T-helper 2 cell treated with Interferon-gamma antibody and Interleukin-4, amounts not matched to agents 100 ng/mL and 5 ng/mL, for 36 hours (primary cell): Measurements from ENCODE around the gene DOCK1. TPM values are rescaled to one million over a fixed set of nuclear protein-coding genes. Genes with fewer than 3 reads are reported as not detected.
"Not testable (repeated sequence)": the region's sequence is repeated elsewhere in the genome, so short reads cannot be mapped to it uniquely, and the experiment has no call there.

Source experiments
- intact Hi-C: fragments of 100-400 bp; cut with micrococcal nuclease; formaldehyde crosslinking; loops from one replicate; pipeline ENCODE4 v1.15.1; 2023
- total RNA-seq: library from RNA; stranded (reverse); gene quantifications from 2 replicates; pipeline ENCODE4 v1.2.3, GENCODE V29; 2022

Gene DOCK1
- total RNA-seq, 1 donor from 2014 or later, result 0.41 TPM

GRCh38 chr10:127265288-127265687 is 360.1 kb downstream of the DOCK1 start:
- intact Hi-C loops, result no loop called here

GRCh38 chr10:127266431-127266830 is 361.2 kb downstream of the DOCK1 start:
- intact Hi-C loops, result no loop called here

GRCh38 chr10:127267442-127267841 is 362.2 kb downstream of the DOCK1 start:
- intact Hi-C loops, result no loop called here

- intact Hi-C loops, result no loop called here
Measured at GRCh38 chr10:127272076-127272475, 366.8 kb downstream of the DOCK1 start.

- intact Hi-C loops, result no loop called here
Measured at GRCh38 chr10:127275272-127275671, 370.0 kb downstream of the DOCK1 start.

GRCh38 chr10:127275793-127276450 is 370.7 kb downstream of the DOCK1 start:
- intact Hi-C loops, result no loop called here

GRCh38 chr10:127276794-127277462 is 371.7 kb downstream of the DOCK1 start:
- intact Hi-C loops, result no loop called here

GRCh38 chr10:127278001-127278400 is 372.8 kb downstream of the DOCK1 start:
- intact Hi-C loops, result no loop called here

DNA sequence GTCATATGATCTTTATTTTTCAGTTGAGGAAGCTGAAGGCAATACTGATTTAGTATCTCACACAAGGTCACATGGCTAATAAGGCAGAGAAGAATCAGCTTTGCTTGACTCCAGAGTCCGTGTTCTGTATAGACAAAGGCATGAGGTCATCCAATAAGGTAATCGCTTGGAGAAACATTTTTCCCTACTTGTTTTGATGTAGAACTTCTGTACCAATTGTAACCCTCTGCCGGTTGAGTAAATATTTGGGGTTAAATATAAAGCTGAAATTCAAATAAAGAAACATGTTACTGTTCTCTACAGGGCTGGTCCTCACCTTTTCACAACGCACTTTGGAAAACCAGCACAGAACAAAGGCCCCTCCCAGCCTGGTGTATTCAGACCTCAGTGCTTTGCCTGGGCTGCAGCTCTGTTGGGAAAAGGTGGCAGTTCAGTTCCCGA is 374.1 kb downstream of the DOCK1 start:
- intact Hi-C loops, result no loop called here

- intact Hi-C loops, result no loop called here
Measured at GRCh38 chr10:127280446-127280845, 375.2 kb downstream of the DOCK1 start.

GRCh38 chr10:127283017-127283416 is 377.8 kb downstream of the DOCK1 start:
- intact Hi-C loops, result no loop called here

DNA sequence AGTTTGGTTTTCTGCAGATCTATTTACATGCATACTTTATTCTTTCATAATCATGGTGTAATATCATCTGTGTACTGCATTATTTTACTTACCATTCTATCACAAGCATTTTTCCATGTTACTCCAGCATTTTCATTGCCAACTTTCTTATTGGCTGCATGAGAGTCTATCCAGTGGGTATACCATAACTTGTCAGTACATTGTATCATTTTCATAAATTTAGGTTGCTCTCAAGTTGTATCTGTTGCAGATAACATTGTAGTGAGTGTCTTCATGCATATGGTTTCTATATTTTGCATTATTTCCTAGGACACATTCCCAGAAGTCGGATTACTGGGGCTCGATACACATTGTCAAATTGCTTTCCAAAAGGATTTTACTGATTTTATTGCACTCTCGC is 378.3 kb downstream of the DOCK1 start:
- intact Hi-C loops, result no loop called here

DNA sequence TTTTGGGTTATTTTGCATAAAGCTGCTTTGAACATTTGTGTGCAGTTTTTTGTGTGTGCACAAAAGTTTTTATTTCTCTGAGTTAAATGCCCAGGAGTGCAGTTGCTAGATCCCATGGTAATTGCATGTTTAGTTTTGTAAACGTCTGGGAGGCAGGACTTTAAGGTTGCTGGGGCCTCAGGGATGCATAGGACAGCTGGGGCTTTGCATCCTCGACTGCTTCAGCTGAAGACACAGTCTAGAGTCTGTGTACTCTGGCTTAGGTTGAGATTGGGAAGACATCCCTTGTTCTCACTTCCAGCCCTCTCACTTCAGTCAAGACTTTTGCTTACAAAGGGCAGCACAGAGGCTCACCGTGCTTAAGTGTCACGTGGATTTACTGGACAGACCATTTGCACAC is 385.6 kb downstream of the DOCK1 start:
- intact Hi-C loops, result no loop called here

- intact Hi-C loops, result no loop called here
Measured at GRCh38 chr10:127291329-127291728, 386.1 kb downstream of the DOCK1 start.

DNA sequence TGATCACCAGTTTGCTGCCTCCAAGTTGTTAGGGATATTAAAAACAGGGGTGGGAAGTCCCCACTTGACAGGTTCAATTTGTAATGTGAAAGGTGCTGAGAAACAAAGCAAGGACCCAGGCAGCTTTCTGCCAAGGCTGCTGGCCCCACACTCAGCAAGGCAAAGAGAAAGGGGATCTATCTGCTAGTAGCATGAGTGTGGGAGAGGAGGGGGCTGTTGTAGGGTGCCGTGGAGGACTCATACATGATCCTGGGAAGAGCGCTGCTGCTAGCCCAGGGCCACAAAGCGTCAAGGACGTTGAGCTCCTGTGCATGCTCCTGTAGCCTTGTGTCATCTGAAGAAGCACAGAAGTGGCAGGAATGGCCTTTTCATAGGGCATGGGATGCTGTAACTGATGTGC is 387.7 kb downstream of the DOCK1 start:
- intact Hi-C loops, result no loop called here

DNA sequence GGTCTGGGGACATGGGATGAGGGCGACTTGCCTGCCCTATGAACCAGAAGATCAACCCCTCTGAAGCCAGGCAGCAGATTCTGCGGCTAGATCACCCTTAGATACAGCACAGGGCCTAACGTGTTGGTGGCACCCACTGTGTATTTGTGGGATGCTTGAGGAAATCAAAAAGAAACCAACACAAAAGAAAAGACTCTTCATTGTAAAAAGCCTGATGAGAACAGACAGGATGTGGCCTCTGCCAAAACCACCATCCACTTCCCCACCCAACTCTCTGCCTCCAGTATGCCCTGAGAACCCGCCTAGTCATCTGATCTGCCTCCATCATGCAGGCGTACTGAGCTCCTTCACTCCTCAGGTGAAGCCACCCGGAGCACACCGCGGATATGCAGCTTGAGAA is 388.4 kb downstream of the DOCK1 start:
- intact Hi-C loops, result no loop called here

DNA sequence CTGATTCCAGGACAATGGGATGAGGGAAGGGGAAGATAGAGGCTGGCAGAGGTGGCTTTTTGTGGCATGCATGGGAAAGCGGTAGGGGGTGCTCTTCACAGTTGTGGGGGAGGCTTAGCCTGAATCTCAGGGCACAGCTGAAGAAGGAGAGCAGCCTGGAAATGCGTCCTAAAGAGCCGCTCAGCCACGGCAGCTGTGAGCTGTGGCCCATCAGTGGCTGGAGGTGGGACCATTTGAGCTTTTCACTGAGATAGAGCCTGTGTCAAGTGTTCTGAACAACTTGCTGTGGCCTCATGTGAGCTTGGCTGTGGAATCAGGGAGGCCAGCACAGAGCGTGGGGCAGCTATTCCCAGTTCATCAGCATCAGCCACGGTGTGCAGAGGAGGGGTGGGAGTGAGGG is 391.5 kb downstream of the DOCK1 start:
- intact Hi-C loops, result no loop called here

- intact Hi-C loops, result no loop called here
Measured at GRCh38 chr10:127298381-127298780, 393.2 kb downstream of the DOCK1 start.

- intact Hi-C loops, result not testable (repeated sequence)
Measured at GRCh38 chr10:127299192-127299591, 394.0 kb downstream of the DOCK1 start.

DNA sequence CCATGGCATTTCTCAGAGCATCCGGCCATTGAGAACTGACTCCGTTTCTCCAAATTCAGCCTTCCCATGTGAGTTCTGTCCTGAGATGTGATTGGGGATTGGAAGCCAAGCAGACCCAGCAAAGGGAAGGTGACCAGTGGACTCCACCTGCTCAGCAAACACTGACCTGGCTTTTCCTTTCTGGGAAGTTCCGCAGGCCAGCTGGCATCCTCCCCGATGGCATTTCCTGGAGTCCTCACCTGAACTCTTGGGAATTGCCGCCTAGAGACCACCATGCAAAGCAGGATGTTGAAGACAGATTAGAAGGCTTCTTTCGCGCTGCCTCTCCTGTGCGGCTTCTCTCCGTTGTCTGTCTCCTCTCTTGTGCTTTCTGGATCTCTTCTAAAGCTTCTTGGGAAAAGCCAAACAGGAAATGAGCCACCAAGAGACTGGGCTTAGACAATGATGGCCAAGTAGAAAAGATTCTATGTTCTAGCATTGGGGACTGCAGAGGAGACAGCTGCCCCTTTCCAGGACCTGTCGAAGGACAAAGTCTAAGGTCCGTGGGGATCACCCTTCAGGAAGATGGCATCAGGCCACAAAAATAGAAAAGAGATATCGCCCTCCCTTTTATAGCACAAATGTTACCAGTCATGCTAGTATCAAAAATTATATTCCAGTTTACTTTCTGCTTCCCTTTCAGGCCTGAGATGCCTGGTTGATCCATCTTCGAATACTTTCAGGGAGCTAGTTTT is 394.9 kb downstream of the DOCK1 start:
- intact Hi-C loops, result no loop called here

DNA sequence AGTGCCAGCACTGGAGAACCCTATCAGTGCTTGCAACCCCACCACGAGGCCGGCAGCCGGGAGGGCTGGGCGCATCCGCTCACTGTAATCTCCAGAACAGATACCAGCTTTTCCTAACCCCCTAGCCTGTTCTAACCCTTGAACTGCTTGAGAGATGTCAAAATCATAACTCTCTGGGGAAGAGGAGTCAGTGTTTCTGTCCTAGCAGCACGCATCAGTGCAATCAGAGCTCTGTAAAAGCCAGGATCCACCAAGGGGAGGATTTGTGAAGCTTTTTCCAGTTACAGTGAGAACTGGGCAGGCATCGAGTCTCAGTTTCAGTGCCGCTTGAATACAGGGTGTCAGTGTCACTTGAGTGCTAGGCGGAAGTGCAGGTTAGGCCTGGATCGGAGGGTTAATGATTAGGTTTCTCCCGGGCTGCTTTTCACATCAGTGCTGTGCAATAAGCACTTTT is 395.7 kb downstream of the DOCK1 start:
- intact Hi-C loops, result no loop called here

DNA sequence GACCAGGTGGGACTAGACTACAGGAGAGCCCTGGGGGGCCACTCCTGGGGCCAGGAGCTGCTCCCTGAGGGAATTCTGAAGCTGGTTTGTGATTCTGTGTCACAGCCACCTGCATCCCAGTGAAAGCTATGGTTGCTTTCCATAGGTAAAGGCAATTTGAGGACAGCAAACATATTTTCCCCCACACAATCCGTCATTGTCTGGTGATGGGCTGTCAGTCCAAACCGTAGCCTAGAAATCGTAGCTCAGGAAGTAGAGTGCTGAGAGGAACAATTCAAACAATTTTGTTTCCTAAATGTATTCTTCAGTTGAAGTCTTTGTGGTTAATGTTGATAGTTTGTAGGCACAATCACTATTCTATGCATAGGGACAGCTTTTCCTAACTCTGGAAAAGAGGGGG is 397.1 kb downstream of the DOCK1 start:
- intact Hi-C loops, result no loop called here
